GM12891 (cell line): ENCODE results near the gene EPB41L2.

ENCODE experiments used
- POLR2A ChIP-seq: IDR thresholded peaks from 2 replicates; pipeline ENCODE4 v1.6.1; 2011; ENCODE audit warnings: low read depth, low read length, control low read depth
- POLR2AphosphoS5 ChIP-seq: IDR thresholded peaks from 2 replicates; pipeline ENCODE4 v1.6.1; 2011; ENCODE audit warnings: low read depth, low read length, control low read depth
- SPI1 ChIP-seq: IDR thresholded peaks from 2 replicates; pipeline ENCODE4 v1.6.1; 2011; ENCODE audit warnings: low read depth, low read length, control low read depth
- TAF1 ChIP-seq: IDR thresholded peaks from 2 replicates; pipeline ENCODE4 v1.6.1; 2011; ENCODE audit warnings: low read depth, low read length, control low read depth

DNA sequence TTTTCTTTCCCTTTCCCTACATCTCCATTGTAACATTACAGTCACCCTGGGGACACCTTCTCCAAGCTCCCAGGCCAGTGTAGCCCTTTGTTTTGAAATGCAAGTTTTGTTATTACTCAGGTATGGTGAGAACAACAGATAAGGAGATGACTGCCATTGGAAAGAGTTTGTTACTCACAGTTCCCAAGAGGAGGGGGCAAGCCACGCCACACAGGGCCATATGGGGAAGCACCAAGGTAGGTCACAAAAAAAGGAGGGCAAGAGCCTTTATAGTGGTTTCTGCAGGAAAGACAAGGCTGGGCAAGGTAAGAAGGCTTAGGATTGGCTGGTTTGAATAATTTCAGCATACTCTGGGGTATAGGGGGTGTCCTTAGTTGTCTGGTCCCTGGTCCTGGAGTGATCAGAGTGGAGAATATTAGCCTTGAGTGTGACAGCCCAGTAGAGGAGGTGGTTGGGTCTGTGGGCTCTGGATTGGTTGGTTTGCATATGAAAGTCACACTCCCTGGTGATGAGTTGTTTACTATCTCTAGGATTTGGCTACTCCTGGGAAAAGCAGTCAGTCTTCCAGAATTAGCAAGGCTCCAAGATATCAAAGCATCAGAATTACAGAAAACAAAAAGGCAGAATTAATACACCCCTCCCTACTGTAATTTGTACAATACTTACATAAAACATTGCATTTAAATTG is 268.9 kb downstream of the EPB41L2 start:
- TF ChIP-seq TAF1 (no peak), POLR2A (no peak), POLR2AphosphoS5 (no peak), SPI1 (no peak)
